HCT116 (cell line): ENCODE results near the gene SLC9A9.

ENCODE experiments used
- ATF3 ChIP-seq: IDR thresholded peaks from 2 replicates; pipeline ENCODE4 v1.6.1; 2012
- CTCF ChIP-seq, 3 experiments: fragments of 200-600 bp in 1 of 3; sonication (generic) in 1 of 3; IDR thresholded peaks in 2 of 3; conservative IDR thresholded peaks in 1 of 3; 2 replicates each; pipeline ENCODE4 v1.5.1; 2012 to 2017; ENCODE audit warnings: low read depth in 2 of 3, low read length in 2 of 3, antibody characterized with exemption in 1 of 3, borderline replicate concordance in 1 of 3, control low read depth in 1 of 3, mild to moderate bottlenecking in 1 of 3, mixed read lengths in 1 of 3, mixed run types in 1 of 3, moderate library complexity in 1 of 3; ENCODE audit not compliant: insufficient read depth in 1 of 3
- EZH2 ChIP-seq: fragments of 200-600 bp; sonication (generic); IDR thresholded peaks from 2 replicates; pipeline ENCODE4 v1.6.1; 2017; ENCODE audit warnings: antibody characterized with exemption, mixed run types
- EZH2phosphoT487 ChIP-seq: fragments of 200-600 bp; IDR thresholded peaks from 2 replicates; pipeline ENCODE4 v1.6.1; 2018; ENCODE audit warnings: antibody characterized with exemption, borderline replicate concordance
- MAX ChIP-seq: IDR thresholded peaks from 2 replicates; pipeline ENCODE4 v1.6.1; 2012
- POLR2A ChIP-seq: IDR thresholded peaks from 2 replicates; pipeline ENCODE4 v1.7.0; 2011; ENCODE audit warnings: borderline replicate concordance; ENCODE audit not compliant: insufficient read depth, insufficient read length; ENCODE audit errors: extremely low read depth
- RAD21 ChIP-seq: IDR thresholded peaks from 2 replicates; pipeline ENCODE4 v1.6.1; 2012; ENCODE audit warnings: low read depth, mild to moderate bottlenecking
- REST ChIP-seq: IDR thresholded peaks from 2 replicates; pipeline ENCODE4 v1.6.1; 2012; ENCODE audit warnings: low read depth
- SRF ChIP-seq: IDR thresholded peaks from 2 replicates; pipeline ENCODE4 v1.6.1; 2012; ENCODE audit warnings: low read depth
- ZBTB33 ChIP-seq: IDR thresholded peaks from 2 replicates; pipeline ENCODE4 v1.6.1; 2011; ENCODE audit warnings: mild to moderate bottlenecking, low read length, moderate library complexity; ENCODE audit not compliant: insufficient replicate concordance; ENCODE audit errors: extremely low read depth
- ZFX ChIP-seq: fragments of 450-650 bp; IDR thresholded peaks from 2 replicates; pipeline ENCODE4 v1.6.1; 2017

- TF ChIP-seq CTCF (IDR thresholded peaks at IDR 0.05 in 2 of 3, conservative IDR thresholded peaks at IDR 0.05 in 1 of 3; ENCODE audit: borderline replicate concordance in 1 of 3, insufficient read depth in 1 of 3, low read depth in 2 of 3, low read length in 2 of 3) = no peak
- no peak for TF ChIP-seq MAX
- TF ChIP-seq EZH2 = no peak
- no peak for TF ChIP-seq RAD21
- no peak for TF ChIP-seq REST
- no peak for TF ChIP-seq POLR2A
- no peak for TF ChIP-seq ZBTB33
- no peak for TF ChIP-seq SRF
- TF ChIP-seq ATF3 = no peak
- no peak for TF ChIP-seq ZFX
- TF ChIP-seq EZH2phosphoT487 = no peak
Observed at GRCh38 chr3:143356839-143357238, 491.4 kb downstream of the SLC9A9 start.
